Liver (tissue), 3 donors: ENCODE data around the gene DNAH3.

Experiments
- CTCF ChIP-seq: fragments of 150-350 bp; IDR thresholded peaks from 2 replicates; pipeline ENCODE4 v1.5.1; 2017; ENCODE audit warnings: improper control_type of control experiment, low read depth, low read length; ENCODE audit not compliant: missing input control
- EGR1 ChIP-seq, 2 donors: IDR thresholded peaks; 2 replicates each; pipeline ENCODE4 v1.6.1; 2016 to 2018; ENCODE audit warnings: antibody characterized with exemption in 2 of 2, low read depth in 2 of 2
- HNF4A ChIP-seq, 2 donors: conservative IDR thresholded peaks; 2 replicates each; pipeline ENCODE4 v1.6.1; 2016; ENCODE audit warnings: antibody characterized with exemption in 2 of 2, mild to moderate bottlenecking in 2 of 2
- MAX ChIP-seq: IDR thresholded peaks from 2 replicates; pipeline ENCODE4 v1.6.1; 2016; ENCODE audit warnings: antibody characterized with exemption
- RAD21 ChIP-seq, 2 donors: IDR thresholded peaks; 2 replicates each; pipeline ENCODE4 v1.6.1; 2016; ENCODE audit warnings: antibody characterized with exemption in 2 of 2, mild to moderate bottlenecking in 2 of 2
- REST ChIP-seq: IDR thresholded peaks from 2 replicates; pipeline ENCODE4 v1.6.1; 2016; ENCODE audit warnings: antibody characterized with exemption, mild to moderate bottlenecking
- SP1 ChIP-seq: IDR thresholded peaks from 2 replicates; pipeline ENCODE4 v1.6.1; 2018; ENCODE audit warnings: antibody characterized with exemption, mild to moderate bottlenecking
- TAF1 ChIP-seq: conservative IDR thresholded peaks from 2 replicates; pipeline ENCODE4 v1.6.1; 2016; ENCODE audit warnings: antibody characterized with exemption, mild to moderate bottlenecking
- YY1 ChIP-seq: IDR thresholded peaks from 2 replicates; pipeline ENCODE4 v1.6.1; 2016; ENCODE audit warnings: antibody characterized with exemption, mild to moderate bottlenecking
- ZBTB33 ChIP-seq: IDR thresholded peaks from 2 replicates; pipeline ENCODE4 v1.6.1; 2016; ENCODE audit warnings: antibody characterized with exemption
- donor health status: healthy.
- donor health status: healthy.

- TF ChIP-seq MAX (no peak), CTCF (no peak), TAF1 (no peak), YY1 (no peak), EGR1 (IDR thresholded peaks at IDR 0.05; ENCODE audit: low read depth in 2 of 2) (no peak), ZBTB33 (no peak), HNF4A (conservative IDR thresholded peaks at IDR 0.05) (no peak), REST (no peak), SP1 (no peak), RAD21 (IDR thresholded peaks at IDR 0.05) (no peak)
Observed at GRCh38 chr16:20949660-20950059, 201.0 kb downstream of the DNAH3 start.
